Femur (tissue), 1 donor: ENCODE data around the gene GABBR2.
"Not testable (repeated sequence)": the region's sequence is repeated elsewhere in the genome, so short reads cannot be mapped to it uniquely, and the experiment has no call there.

Experiments used
- DNase-seq: peaks from one replicate; pipeline ENCODE4 v3.0.0-alpha.2; 2017

GABBR2 gene

GRCh38 chr9:98591696-98592095, 117.0 kb downstream of the GABBR2 start:
- no peak for DNase-seq

DNA sequence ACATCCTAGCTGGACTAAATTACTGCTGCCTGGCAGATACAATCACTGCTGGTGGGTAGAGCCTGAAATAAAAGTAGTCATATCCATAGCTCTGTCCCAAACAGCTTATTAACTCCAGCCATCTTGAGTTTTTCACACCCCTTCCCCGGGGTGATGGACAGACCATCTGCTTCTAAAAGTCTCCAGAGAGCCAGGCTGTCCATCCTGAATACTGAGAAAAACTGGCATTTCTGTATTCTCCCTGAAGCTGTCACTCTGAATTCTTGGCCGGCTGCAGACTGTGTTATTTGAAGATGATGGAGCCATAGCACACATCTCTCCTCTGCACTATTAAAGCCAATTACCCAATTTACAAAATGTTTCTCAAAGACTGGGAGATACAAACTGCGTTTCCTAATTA, 118.6 kb downstream of the GABBR2 start:
- no peak for DNase-seq

GRCh38 chr9:98589102-98589501, 119.6 kb downstream of the GABBR2 start:
- DNase-seq, result no peak

DNA sequence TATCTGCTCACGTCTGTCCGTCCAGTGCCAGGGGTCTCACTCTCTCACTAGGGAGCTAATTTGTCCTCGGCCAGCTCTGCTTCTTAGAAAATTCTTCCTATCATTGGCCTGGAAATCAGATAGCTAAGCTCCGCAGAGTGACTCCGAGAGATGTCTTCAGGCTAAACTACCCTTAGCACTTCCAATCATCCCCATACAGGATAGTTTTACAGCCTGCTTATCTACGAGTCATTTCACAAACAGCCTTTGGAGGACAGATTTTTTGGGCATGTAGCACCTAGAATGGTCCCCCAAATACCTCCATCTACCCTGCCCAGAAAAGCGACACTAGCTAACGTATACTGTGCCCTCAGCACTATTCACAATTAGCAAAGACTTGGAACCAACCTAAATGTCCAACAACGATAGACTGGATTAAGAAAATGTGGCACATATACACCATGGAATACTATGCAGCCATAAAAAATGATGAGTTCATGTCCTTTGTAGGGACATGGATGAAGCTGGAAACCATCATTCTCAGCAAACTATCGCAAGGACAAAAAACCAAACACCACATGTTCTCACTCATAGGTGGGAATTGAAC, 123.8 kb downstream of the GABBR2 start:
- not testable (repeated sequence) for DNase-seq

DNA sequence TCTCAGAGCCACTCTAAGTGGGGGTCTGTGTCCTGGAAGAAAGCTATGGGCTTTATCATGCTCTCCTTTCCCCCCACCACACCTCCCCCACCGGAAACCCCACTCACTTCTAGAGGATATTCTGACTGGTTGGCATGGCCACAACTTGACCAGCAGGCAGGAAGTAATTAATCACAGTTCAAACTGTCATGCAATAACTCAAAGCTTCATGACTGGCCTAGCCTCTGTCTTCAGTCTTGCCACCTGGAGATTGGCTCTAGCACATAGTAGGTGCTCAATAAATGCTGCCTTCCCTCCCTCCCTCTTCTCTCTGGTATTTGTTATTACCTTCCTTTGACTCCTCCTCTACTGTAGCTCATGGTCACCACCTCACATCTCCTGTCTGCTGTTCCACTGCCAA, 124.7 kb downstream of the GABBR2 start:
- DNase-seq, result no peak

GRCh38 chr9:98583417-98583816, 125.3 kb downstream of the GABBR2 start:
- DNase-seq, result no peak

GRCh38 chr9:98580956-98581355, 127.8 kb downstream of the GABBR2 start:
- DNase-seq, result no peak

- DNase-seq, result no peak
These were observed 129.0 kb downstream of the GABBR2 start for GRCh38 chr9:98579700-98580099.

- DNase-seq, result no peak
These were observed 131.3 kb downstream of the GABBR2 start for GRCh38 chr9:98577446-98577845.

DNA sequence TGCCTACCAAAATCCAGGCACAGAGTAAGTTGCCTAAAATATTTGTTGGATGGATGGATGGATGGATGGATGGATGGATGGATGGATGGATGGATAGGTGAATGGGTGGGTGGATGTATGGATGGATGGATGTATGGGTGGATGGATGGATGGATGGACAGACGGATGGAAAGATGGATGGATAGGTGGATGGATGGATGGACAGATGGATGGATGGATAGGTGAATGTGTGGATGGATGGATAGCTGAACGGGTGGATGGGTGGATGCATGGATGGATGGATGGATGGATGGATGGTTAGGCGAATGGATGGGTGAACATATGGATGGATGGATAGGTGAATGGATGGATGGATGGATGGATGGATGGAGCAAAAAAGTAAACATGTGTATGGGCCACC, 131.9 kb downstream of the GABBR2 start:
- DNase-seq, result no peak

DNA sequence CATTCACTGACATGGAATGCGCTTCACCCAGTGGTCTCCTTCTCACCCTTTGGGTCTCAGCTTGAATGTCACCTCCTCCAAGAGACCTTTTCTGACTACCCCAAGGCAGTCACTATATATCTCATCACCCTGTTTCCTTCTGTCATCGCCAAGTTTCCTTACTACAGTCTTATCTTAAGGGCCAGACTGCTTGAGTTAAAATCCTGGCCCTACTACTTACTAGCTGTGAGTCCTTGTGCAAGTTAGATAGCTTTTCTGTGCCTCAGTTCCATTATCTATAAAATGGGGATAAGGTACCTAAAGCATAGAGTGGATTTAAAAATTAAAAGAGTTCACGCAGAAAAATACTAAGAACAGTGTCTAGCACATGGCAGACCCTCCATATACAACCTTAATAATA, 132.4 kb downstream of the GABBR2 start:
- no peak for DNase-seq

DNA sequence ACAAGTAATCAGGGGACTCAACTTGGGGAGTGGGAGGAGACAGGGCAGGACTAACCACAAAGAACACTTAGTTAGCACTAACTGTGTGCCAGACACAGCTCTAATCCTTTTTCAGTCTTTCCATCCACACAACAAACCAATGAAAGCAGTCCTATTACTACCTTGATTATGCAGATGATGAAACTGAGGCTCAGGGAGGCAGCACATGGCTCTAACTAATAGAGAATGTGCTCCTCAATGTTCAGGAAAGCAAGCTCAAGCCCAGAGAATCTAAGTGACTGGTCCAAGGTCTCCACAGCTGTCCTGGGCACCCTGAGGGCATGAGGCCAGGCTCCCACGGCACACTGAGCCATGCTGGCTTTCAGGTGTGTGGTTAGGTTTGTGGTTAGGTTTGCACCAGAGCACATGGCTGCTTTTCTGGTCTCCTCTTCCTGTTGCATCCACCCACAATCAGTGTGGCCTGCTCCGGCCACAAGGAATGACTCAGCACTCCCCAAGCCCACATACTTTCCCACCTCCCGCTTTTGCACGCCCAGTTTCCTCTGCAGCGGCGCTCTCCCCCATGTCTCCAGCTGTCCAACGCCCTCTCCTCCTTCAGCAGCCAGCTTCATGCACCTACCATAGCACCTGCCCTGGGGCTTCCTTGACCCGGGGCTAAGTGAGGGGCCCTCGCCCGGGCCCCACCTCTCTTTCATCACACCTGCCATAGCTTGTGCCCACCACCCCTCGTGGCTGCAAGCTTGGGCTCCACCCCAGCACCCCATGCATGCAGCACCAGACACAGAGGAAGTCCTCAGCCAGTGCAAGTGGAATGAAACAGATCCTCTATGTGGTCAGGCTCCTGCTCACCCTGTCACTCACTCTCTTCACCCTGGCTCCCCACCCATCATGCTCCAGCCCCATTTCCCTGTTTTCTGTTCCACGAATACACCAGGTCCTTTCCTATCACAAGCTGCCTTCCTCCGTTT, 133.1 kb downstream of the GABBR2 start:
- DNase-seq, result no peak

GRCh38 chr9:98573749-98574278, 134.9 kb downstream of the GABBR2 start:
- DNase-seq, result no peak

DNA sequence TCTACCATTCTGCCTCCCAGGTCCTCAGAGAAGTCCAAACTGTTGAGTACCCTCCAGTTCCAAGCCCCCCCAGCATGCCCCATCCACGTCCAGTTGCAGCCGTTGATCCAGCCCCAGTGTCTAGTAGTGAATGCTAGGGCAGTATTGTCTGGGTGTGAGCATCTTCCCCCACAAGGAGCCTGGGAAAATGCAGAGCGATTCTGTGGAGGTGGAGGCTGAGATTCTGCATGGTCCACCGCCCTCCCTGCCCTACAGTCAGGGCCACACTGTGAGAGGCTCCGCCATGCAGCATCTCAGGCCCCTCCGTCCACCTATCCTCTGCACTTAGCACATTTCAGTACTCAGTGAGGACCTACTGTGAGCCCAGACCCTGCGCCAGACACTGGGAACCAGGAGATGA, 135.9 kb downstream of the GABBR2 start:
- no peak for DNase-seq

- no peak for DNase-seq
These were observed 136.6 kb downstream of the GABBR2 start for GRCh38 chr9:98572054-98572627.

DNA sequence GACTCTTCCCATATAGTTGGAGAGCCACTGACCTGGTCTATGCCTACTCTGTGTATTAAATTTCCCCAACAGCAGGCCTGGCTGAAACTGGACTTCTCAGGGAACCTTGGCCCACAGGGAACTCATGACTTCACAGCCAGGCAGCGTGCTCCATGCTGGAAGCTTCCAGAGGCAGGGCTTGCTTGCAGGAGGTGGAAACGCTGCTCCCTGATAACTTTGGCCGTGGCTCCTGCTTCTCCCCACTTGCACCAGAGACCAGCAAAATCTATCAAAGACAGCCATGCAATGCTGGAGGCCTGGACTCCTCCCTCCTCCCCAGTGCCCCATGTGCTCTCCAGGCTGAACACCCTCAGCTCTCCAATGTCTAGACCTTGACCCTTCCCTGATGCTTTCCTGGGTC, 137.1 kb downstream of the GABBR2 start:
- DNase-seq, result no peak

- no peak for DNase-seq
These were observed 137.9 kb downstream of the GABBR2 start for GRCh38 chr9:98570663-98571440.

DNA sequence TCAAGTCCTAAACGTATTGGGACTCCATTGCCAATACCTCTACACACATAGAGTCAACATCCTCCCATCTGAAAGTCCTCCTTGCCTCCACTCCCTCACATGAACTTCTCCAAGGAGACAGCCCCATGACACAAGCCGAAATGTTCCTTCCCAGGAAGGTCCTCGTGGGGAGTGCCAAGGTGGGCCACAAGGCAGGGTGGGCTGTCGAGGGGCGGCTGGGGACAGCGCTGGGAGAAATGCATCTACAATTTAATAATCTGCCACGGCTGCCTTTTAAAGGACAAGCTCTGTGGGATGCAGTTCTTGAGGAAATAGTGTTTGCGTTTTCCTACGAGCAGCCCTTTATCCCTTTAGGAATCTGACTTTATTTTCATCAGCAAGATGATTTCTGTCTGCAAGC, 138.7 kb downstream of the GABBR2 start:
- DNase-seq, result no peak

GRCh38 chr9:98569491-98569890, 139.2 kb downstream of the GABBR2 start:
- no peak for DNase-seq

GRCh38 chr9:98568909-98569469, 139.7 kb downstream of the GABBR2 start:
- DNase-seq, result no peak

- DNase-seq, result no peak
These were observed 140.4 kb downstream of the GABBR2 start for GRCh38 chr9:98568234-98568908.
